HS-27A (cell line): ENCODE results near the gene RNF17.

Source experiments
- DNase-seq: peaks from one replicate; pipeline ENCODE4 v3.0.0-alpha.2; 2012; ENCODE audit warnings: low read depth, missing footprints

The RNF17 gene

GRCh38 chr13:24858953-24859352 lies 95.0 kb downstream of the RNF17 start:
- no peak for DNase-seq

- DNase-seq, result no peak
Observed at GRCh38 chr13:24860770-24861169, 96.8 kb downstream of the RNF17 start.

- no peak for DNase-seq
Observed at GRCh38 chr13:24861617-24862362, 97.8 kb downstream of the RNF17 start.

- DNase-seq, result no peak
Observed at GRCh38 chr13:24863748-24864540, 100.0 kb downstream of the RNF17 start.

GRCh38 chr13:24864579-24864978 lies 100.6 kb downstream of the RNF17 start:
- DNase-seq, result no peak

GRCh38 chr13:24865163-24865953 lies 101.4 kb downstream of the RNF17 start:
- no peak for DNase-seq

GRCh38 chr13:24866488-24866887 lies 102.5 kb downstream of the RNF17 start:
- no peak for DNase-seq

- DNase-seq, result no peak
Observed at GRCh38 chr13:24868874-24869273, 104.9 kb downstream of the RNF17 start.

GRCh38 chr13:24870380-24870760 lies 106.4 kb downstream of the RNF17 start:
- no peak for DNase-seq

GRCh38 chr13:24875566-24875965 lies 111.6 kb downstream of the RNF17 start:
- DNase-seq, result no peak

GRCh38 chr13:24877531-24877930 lies 113.6 kb downstream of the RNF17 start:
- DNase-seq, result no peak

GRCh38 chr13:24878340-24878739 lies 114.4 kb downstream of the RNF17 start:
- DNase-seq, result no peak

GRCh38 chr13:24882665-24883064 lies 118.7 kb downstream of the RNF17 start:
- DNase-seq, result no peak

GRCh38 chr13:24887759-24888158 lies 123.8 kb downstream of the RNF17 start:
- no peak for DNase-seq

- no peak for DNase-seq
Observed at GRCh38 chr13:24888291-24888931, 124.4 kb downstream of the RNF17 start.

GRCh38 chr13:24890256-24890655 lies 126.3 kb downstream of the RNF17 start:
- DNase-seq, result no peak

GRCh38 chr13:24891476-24892108 lies 127.6 kb downstream of the RNF17 start:
- no peak for DNase-seq

- DNase-seq, result no peak
Observed at GRCh38 chr13:24892829-24893228, 128.9 kb downstream of the RNF17 start.

- DNase-seq, result no peak
Observed at GRCh38 chr13:24893863-24894262, 129.9 kb downstream of the RNF17 start.

GRCh38 chr13:24894277-24894971 lies 130.5 kb downstream of the RNF17 start:
- no peak for DNase-seq

- DNase-seq, result no peak
Observed at GRCh38 chr13:24894972-24895300, 131.0 kb downstream of the RNF17 start.
